ENCODE results near the gene VKORC1L1.

DNA sequence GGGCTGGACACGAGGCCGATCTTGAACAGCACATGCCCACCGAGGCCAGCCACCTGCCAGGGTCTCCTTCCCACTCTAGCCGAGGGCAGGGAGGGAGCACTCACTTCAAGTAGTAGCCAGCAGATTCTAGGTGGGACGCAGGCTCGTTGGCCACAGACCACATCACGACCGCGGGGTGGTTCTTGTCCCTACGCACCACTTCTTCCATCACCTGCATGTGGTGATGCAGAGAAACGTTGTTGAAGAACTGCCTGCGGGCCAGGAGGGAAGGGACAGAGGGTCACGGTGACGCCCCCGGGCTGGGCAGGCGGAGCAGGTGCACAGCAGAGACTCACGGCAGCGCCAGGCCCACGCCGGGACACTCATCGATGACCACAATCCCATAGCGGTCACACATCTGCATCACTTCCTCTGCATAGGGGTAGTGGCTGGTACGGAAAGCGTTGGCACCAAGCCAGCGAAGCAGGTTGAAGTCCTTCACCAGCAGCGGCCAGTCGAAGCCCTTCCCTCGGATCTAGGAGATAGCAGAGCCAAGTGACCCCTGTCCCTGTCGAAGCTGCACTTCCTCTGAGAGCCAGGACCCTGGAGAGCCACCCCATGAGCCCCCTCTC, 101.4 kb downstream of the VKORC1L1 start:
- TF ChIP-seq CTCF (IDR thresholded peaks at IDR 0.05): no peak
- TF ChIP-seq POLR2A (IDR thresholded peaks at IDR 0.05): no peak
- no peak for TF ChIP-seq POLR2AphosphoS5 (IDR thresholded peaks at IDR 0.05)

Data from sigmoid colon (tissue), 4 donors.